ENCODE data around the gene LILRB2.

DNA sequence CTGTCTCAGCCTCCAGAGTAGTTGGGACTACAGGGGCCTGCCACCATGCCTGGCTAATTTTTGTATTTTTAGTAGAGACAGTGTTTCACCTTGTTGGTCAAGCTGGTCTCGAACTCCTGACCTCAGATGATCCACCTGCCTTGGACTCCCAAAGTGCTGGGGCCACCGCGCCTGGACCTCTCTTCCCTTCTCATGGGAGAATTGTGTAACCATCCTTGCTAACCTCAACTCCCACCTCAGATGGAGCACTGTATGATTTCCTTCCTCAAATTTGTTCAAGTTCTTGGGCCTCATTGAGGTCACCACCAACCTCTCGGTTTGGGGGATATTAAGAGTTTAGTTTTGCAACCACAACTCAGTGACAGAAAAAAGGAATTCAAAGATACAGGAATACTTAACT is 21.3 kb upstream of the LILRB2 start:
- TF ChIP-seq OSR1 (CRISPR knock-in tag; IDR thresholded peaks at IDR 0.05) (no peak), PPARA (CRISPR knock-in tag; IDR thresholded peaks at IDR 0.05; ENCODE audit: borderline replicate concordance) (no peak)
- TF ChIP-seq, protein P1, sequence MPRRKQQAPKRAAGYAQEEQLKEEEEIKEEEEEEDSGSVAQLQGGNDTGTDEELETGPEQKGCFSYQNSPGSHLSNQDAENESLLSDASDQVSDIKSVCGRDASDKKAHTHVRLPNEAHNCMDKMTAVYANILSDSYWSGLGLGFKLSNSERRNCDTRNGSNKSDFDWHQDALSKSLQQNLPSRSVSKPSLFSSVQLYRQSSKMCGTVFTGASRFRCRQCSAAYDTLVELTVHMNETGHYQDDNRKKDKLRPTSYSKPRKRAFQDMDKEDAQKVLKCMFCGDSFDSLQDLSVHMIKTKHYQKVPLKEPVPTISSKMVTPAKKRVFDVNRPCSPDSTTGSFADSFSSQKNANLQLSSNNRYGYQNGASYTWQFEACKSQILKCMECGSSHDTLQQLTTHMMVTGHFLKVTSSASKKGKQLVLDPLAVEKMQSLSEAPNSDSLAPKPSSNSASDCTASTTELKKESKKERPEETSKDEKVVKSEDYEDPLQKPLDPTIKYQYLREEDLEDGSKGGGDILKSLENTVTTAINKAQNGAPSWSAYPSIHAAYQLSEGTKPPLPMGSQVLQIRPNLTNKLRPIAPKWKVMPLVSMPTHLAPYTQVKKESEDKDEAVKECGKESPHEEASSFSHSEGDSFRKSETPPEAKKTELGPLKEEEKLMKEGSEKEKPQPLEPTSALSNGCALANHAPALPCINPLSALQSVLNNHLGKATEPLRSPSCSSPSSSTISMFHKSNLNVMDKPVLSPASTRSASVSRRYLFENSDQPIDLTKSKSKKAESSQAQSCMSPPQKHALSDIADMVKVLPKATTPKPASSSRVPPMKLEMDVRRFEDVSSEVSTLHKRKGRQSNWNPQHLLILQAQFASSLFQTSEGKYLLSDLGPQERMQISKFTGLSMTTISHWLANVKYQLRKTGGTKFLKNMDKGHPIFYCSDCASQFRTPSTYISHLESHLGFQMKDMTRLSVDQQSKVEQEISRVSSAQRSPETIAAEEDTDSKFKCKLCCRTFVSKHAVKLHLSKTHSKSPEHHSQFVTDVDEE (CRISPR knock-in tag; IDR thresholded peaks at IDR 0.05) = no peak
- TF ChIP-seq, protein P2, sequence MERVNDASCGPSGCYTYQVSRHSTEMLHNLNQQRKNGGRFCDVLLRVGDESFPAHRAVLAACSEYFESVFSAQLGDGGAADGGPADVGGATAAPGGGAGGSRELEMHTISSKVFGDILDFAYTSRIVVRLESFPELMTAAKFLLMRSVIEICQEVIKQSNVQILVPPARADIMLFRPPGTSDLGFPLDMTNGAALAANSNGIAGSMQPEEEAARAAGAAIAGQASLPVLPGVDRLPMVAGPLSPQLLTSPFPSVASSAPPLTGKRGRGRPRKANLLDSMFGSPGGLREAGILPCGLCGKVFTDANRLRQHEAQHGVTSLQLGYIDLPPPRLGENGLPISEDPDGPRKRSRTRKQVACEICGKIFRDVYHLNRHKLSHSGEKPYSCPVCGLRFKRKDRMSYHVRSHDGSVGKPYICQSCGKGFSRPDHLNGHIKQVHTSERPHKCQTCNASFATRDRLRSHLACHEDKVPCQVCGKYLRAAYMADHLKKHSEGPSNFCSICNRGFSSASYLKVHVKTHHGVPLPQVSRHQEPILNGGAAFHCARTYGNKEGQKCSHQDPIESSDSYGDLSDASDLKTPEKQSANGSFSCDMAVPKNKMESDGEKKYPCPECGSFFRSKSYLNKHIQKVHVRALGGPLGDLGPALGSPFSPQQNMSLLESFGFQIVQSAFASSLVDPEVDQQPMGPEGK (CRISPR knock-in tag; IDR thresholded peaks at IDR 0.05; ENCODE audit: borderline replicate concordance) = no peak
- TF ChIP-seq, protein P3, sequence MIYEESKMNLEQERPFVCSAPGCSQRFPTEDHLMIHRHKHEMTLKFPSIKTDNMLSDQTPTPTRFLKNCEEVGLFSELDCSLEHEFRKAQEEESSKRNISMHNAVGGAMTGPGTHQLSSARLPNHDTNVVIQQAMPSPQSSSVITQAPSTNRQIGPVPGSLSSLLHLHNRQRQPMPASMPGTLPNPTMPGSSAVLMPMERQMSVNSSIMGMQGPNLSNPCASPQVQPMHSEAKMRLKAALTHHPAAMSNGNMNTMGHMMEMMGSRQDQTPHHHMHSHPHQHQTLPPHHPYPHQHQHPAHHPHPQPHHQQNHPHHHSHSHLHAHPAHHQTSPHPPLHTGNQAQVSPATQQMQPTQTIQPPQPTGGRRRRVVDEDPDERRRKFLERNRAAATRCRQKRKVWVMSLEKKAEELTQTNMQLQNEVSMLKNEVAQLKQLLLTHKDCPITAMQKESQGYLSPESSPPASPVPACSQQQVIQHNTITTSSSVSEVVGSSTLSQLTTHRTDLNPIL (CRISPR knock-in tag; IDR thresholded peaks at IDR 0.05; ENCODE audit: low read depth) = no peak
